ENCODE results near the gene LGALS1.
"Not testable (repeated sequence)": the region's sequence is repeated elsewhere in the genome, so short reads cannot be mapped to it uniquely, and the experiment has no call there.

DNA sequence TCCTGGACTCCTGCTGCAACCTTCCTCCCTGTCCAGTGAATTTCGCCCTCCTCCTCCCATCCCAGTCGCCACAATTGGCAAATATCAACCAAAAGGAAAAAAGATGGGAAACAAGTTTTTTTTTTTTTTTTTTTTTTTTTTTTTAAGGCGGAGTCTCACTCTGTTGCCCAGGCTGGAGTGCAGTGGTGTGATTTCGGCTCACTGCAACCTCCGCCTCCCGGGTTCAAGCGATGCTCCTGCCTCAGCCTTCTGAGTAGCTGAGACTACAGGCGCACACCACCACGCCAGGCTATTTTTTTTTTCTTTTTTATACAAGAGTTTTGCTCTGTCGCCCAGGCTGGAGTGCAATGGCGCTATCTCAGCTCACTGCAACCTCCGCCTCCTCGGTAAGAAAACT is 20.8 kb downstream of the LGALS1 start:
- TF ChIP-seq EZH2 (IDR thresholded peaks at IDR 0.05; ENCODE audit: low read length), result not testable (repeated sequence)
- TF ChIP-seq, protein P1, sequence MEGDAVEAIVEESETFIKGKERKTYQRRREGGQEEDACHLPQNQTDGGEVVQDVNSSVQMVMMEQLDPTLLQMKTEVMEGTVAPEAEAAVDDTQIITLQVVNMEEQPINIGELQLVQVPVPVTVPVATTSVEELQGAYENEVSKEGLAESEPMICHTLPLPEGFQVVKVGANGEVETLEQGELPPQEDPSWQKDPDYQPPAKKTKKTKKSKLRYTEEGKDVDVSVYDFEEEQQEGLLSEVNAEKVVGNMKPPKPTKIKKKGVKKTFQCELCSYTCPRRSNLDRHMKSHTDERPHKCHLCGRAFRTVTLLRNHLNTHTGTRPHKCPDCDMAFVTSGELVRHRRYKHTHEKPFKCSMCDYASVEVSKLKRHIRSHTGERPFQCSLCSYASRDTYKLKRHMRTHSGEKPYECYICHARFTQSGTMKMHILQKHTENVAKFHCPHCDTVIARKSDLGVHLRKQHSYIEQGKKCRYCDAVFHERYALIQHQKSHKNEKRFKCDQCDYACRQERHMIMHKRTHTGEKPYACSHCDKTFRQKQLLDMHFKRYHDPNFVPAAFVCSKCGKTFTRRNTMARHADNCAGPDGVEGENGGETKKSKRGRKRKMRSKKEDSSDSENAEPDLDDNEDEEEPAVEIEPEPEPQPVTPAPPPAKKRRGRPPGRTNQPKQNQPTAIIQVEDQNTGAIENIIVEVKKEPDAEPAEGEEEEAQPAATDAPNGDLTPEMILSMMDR (optimal IDR thresholded peaks at IDR 0.05 in 1 of 3, IDR thresholded peaks at IDR 0.05 in 1 of 3, conservative IDR thresholded peaks at IDR 0.05 in 1 of 3; ENCODE audit: extremely low read depth in 1 of 3, insufficient read depth in 2 of 3, low read length in 3 of 3), result not testable (repeated sequence)

Data from keratinocyte (primary cell).